Right ventricle myocardium superior (tissue), 1 donor: ENCODE results near the gene NCAN. TPM values are rescaled to one million over a fixed set of nuclear protein-coding genes. Genes with fewer than 3 reads are reported as not detected.
"Not testable (repeated sequence)": the region's sequence is repeated elsewhere in the genome, so short reads cannot be mapped to it uniquely, and the experiment has no call there.

Experiments used
- ATAC-seq: fragments of 200-7000 bp; cut with Tn5 transposase; one replicate; pipeline ENCODE4 v1.9.1; 2020; ENCODE audit warnings: mild to moderate bottlenecking; ENCODE audit not compliant: poor library complexity
- DNase-seq: peaks from one replicate; pipeline ENCODE4 v3.0.0-alpha.2; 2020
- intact Hi-C: fragments of 100-400 bp; cut with DNase I; formaldehyde crosslinking; loops from one replicate; pipeline ENCODE4 v1.11.2; 2022
- long read RNA-seq: library from polyadenylated mRNA; unstranded; transcript quantifications from one replicate; pipeline ENCODE4 v2.0.0, GENCODE V29; 2021
- total RNA-seq: library from RNA; stranded (reverse); fragmentation: NEBNext Ultra II Directional; extraction: Animal tissue kit (Norgen Biotek cat#: 25700); gene quantifications from one replicate; pipeline ENCODE4 v1.2.1, GENCODE V29; 2021
- donor health status: DM: no; HTN: yes; CAD: no; lungs with severe emphysema.

The NCAN gene
- not detected for total RNA-seq
- long read RNA-seq = 0 reads

GRCh38 chr19:19211499-19212420 is at the start of gene NCAN:
TSS of gene NCAN (plus strand) at chr19:19211958. CDS start at chr19:19216954, 4,996 bp downstream.
- intact Hi-C loops = no loop called here
- no peak for DNase-seq
- no peak for ATAC-seq

GRCh38 chr19:19162495-19162894 is 49.3 kb upstream of the NCAN start:
- DNase-seq = no peak
- intact Hi-C loops = no loop called here
- ATAC-seq = no peak

DNA sequence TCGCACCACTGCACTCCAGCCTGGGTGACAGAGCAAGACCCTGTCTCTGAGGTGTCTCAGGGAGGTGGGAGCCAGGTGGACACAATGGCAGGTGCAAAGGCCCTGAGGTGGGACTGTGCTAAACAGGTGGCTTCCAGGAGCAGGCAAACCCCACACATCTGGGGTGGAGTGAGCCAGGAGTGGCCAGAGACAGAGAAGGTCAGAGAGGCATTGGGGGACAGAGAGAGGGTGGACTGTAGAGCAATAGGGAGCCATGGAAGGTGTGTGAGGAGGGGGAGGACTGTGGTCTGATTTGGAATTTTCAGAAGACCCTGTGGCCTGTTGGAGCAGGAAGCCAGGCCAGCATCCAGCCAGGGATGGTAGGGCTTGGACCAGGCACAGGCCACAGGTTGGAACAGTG is 46.4 kb upstream of the NCAN start:
- no peak for ATAC-seq
- DNase-seq = no peak
- intact Hi-C loops = no loop called here

GRCh38 chr19:19167612-19168011 is 44.1 kb upstream of the NCAN start:
- intact Hi-C loops = no loop called here
- ATAC-seq = no peak
- DNase-seq = no peak

DNA sequence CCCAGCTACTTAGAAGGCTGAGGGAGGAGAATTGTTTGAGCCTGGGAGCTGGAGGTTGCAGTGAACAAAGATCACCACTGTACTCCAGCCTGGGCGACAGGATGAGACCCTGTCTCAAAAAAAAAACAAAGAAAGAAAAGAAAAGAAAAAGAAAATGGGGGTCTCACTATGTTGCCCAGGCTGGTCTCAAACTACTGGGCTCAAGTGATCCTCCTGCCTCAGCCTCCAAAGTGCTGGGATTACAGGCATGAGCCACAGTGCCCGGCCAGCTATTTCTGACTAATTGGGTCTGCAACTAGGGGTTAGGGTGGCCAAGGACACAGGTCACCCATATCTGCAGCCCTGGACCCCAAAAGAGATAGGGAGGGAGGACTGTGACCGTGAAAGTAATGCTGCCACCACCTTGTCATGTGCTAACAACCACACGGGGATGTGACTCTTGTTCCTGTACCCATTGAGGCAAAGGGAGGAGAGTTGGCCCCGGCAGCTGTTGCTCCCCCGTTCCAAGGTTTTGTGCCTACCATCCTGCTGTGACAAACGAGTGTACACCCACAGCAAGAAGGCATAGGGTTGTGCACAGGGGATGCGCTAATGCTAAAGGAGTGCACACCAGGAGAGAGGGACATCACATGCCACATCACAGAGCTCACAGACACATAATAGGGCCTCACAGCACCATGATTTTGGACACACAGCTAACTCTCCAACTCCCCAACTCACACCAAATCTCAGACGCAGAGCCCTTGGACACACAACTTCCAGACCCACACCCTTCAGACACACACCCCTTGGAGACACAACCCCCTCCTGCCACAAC is 42.3 kb upstream of the NCAN start:
- ATAC-seq = no peak
- intact Hi-C loops = no loop called here
- no peak for DNase-seq

GRCh38 chr19:19170053-19170872 is 41.5 kb upstream of the NCAN start, which contains the start of gene MEF2B:
TSS of gene MEF2B (minus strand) at chr19:19170263. CDS start at chr19:19150735, 19,528 bp downstream.
- ATAC-seq (peak; percentile 94), DNase-seq (peak; percentile 87)
- intact Hi-C loops = no loop called here

DNA sequence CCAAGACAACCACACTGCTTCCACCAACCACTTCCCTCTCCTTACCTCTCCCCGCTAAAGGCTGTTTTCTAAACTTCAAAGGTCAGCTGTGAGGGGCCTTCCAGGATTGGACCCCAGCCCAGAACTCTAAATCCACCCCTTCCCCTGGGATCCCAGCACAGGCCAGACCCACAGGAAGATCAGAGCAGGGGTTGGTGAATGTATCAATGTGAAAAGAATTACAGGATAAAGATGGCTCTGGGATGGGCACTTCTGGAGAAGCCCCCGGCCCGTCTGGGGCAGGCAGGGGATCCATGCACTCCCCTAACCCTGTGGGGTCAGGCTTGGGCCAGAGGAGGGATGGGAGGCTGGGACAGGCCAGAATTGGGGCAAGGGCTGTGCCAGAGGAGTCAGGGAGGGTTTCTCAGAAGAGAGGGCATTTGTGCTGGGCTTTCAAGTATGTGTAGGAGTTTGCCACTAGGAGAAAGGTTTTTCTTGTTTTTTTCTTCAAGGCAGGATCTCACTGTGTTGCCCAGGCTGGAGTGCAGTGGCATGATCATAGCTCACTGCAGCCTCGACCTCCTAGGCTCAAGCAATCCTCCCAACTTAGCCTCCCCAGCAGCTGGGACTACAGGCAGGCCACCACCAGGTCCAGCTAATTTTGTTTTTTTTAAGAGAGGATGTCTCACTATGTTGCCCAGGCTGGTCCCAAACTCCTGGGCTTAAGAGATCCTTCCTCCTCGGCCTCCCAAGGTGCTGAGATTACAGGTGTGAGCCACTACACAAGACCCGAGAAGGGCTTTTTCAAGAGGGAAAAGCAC is 40.7 kb upstream of the NCAN start:
- DNase-seq (no peak), ATAC-seq (no peak)

DNA sequence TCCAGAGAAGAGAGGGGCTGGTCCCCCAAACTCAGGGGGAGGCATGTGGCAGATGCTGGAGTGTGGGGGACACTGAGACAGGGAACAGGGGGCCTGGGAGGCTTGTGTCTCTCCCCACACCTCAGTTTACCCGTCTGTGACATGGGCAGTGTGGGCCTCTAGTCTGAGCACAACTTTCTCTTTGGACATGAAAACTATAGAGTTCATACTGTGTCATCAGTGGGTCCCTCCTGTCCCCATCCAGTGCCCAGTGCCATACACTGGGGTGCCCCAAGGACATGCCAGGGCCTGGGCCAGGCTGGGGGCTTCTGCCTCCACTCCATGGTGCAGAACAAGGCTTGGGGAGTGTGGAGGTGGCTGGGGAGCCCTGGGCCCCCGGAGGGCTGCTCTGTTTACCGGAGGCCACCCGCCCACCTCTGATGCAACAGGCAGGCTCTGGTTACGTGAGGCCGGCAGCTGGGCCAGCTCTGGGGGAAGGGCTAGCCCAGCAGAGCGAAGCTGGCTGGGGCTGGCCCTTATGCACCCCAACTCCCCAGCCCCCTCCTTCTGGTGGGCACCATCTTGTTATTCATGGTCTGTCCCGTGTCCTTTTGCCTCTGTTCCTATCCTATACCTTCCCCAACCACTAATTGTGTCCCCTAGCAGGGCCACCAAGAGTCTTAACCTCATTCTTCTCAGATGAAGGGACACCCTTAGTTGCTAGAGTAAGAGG is 39.8 kb upstream of the NCAN start:
- intact Hi-C loops = no loop called here
- no peak for ATAC-seq
- DNase-seq = no peak

More for the DNA sequence above, 40.7 kb upstream of the NCAN start:
- intact Hi-C loops = no loop called here

DNA sequence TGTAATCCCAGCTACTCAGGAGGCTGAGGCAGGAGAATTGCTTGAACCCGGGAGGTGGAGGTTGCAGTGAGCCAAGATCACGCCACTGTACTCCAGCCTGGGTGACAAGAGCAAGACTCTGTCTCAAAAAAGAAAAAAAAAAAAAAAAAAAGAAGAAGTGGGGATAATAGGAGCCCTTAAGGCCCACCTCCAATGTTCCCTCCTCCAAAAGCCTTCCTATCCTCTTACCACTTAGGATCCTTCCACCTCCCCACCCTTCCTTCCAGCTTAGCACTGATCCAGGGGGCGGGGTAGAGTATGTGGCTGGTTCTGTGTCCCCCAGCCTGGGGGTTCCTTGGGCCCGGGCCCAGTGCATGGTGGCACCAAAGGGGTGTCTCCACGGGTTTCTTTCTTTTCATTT is 38.5 kb upstream of the NCAN start:
- ATAC-seq, intact Hi-C loops, DNase-seq: not testable (repeated sequence)

- ATAC-seq = no peak
- no peak for DNase-seq
- intact Hi-C loops = no loop called here
Measured at GRCh38 chr19:19176950-19177349, 34.8 kb upstream of the NCAN start.

DNA sequence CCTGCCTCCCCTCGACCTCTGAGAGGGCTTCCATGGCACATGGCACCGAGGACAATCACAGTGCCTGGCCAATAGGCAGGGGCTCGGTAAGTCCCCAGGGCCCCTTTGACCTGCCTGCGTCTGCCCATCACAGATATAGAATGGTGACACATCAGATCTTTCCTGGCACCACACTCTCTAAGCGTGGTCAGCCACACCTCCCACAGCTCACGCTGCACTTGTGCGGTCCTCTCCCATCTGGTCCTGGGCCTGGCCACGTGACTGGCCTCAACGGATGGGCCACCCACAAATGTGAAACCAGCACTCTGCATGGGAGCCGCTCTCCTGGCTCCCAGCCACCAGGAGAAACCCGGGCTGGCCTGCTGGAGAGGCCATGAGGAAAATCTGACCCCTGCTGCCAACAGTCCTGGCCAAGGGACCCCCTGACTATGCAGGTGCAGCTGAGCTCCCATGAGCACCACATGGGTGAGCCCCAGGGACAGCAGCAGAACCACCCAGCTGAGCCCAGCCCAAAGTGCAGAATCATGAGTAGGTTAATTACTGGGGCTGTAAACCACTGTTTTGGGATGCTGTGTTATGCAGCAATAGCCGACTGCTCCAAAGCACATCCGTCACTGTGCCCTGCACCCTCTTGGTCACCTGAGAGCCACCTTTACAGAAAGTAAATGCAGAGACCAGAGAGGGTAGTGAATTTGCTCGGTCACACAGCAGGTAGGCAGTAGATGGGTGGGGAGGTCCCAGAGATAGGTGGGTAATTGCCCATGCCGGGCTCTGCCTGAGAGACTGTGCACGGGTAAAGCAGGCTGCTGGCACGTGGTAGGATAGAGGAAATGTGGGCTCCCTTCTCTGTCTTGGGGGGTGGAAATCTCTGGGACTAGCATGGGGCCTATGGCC is 32.0 kb upstream of the NCAN start:
- intact Hi-C loops = no loop called here
- ATAC-seq = no peak

GRCh38 chr19:19181488-19181998 is 30.2 kb upstream of the NCAN start:
- no peak for ATAC-seq
- intact Hi-C loops = no loop called here
- no peak for DNase-seq

More for the DNA sequence above, 32.0 kb upstream of the NCAN start:
- no peak for DNase-seq

- DNase-seq (no peak), ATAC-seq (peak; percentile 38)
- intact Hi-C loops = no loop called here
Measured at GRCh38 chr19:19185853-19186740, 25.7 kb upstream of the NCAN start.

- no peak for DNase-seq
- intact Hi-C loops = no loop called here
- ATAC-seq = no peak
Measured at GRCh38 chr19:19186742-19187141, 25.0 kb upstream of the NCAN start.

GRCh38 chr19:19191768-19192077 is 20.0 kb upstream of the NCAN start:
- ATAC-seq = no peak
- no peak for DNase-seq
- intact Hi-C loops = no loop called here
